DMS114 treated with DMSO at 0.1 percent for 48 hours (cell line): ENCODE data around the gene DRC1.

ENCODE experiments used
- DNase-seq: peaks from one replicate; lab custom pipeline; 2025; ENCODE audit not compliant: unreplicated experiment; lab: John Stamatoyannopoulos, UW

Gene DRC1

DNA sequence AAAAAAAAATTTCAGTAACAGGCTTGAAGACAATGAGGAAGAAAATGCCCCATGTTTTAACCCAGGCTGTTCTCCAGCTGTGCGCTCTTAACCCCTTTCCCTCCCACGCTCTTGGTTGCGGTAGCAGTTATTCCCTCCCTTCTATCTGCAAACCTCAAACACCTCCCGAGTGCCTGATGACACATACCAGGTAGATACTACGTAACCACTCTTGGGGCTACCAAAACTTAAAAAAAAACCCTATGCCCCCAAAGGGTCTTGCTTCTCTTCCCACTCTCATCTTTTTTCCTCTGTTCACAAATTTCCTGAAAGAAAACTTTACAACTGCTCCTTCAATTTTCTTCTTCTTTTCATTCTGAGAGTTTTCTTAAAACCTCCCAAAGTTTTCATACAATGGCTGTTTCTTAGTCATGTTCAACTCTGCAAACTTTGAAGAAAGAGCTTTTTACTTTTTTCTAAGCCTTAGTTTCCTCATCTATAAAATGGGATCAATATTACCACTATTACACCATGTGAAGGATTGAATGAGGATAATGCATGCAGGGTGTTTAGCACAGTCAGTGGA, 4.9 kb upstream of the DRC1 start:
- DNase-seq, result no peak

DNA sequence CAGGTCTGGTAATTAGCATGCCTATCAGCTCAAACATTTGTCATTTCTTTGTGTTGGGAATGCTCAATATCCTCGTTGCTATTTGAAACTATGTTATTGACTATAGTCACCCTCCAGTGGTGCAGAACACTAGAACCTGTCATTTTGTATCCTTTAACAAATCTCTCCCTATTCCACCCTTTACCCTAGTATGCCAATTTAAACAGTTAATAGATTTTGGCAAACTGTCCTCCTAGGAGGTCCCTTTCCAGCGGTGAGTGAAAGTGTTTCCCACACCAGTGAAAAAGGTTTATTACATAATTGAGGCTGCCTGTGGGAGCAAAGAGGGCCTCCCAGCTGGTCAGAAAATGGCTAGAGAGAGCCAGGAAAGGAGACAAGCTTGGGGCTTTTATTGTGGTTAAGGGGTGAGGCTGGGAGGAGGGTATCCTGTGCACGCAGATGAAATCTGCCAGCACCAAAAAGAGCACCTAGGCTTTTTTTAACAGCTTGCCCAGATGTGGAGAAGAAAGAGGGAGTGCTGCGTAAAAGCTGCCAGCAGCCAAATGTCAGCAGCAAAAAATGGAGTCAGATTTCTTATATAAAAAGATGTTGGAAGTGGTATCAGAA, 1.8 kb upstream of the DRC1 start:
- DNase-seq, result no peak

DNA sequence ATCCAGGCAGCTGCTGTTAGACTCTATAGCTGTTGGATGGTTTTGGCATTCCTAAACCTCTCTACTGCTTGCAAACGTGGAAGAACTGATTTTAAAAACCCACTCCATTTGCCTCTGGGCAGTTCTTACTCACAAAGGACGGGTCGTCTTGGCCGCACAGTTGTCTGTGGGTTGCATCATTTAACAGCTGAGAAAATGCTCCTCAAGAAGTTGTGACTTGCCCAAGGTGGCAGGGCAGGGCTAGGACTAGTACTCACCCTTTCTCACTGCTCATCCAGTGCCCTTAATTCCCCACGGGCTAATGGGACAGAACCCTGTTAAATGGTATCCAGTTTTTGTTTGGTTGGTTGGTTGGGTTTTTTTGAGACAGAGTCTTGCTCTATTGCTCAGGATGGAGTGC, 997 bp upstream of the DRC1 start:
- no peak for DNase-seq

DNA sequence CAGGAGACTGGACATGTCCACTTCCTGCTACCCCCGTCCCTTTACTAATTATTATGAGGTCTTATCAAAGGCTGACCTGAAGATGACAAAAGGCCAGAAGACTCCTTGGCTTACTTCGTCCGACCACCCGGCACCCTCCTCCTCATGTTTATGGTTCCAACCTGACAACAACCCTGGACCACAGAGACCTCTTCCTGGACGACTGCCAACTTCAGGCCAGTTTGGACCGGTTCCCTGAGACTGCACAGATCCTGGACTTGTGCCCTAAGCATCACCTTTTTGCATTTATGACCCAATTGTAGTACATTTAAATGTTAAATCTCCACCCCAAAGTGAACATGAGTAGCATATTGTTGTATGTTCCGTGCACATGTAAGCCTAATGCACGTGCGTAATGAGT, 5.8 kb downstream of the DRC1 start:
- DNase-seq, result no peak

DNA sequence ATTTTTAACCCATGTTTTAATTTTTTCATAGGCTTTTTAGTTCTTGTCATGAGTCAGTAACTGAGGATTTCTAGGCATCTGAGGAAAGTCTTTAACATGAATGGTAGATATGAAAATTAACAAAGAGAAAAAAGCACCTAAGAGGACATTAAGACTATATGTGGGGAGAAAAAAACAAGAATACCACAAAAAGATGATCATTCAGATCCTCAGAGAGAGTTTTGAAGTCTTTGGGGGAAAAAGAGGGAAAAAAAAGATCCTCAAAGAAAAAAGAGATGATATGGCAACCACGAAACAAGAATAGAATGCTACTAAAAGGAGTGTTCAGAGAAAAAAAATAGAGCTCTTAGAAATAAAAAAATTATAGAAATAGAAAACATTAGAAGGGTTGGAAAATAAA, 8.1 kb downstream of the DRC1 start:
- DNase-seq, result no peak

GRCh38 chr2:26410764-26411243, 9.1 kb downstream of the DRC1 start:
- DNase-seq, result no peak

DNA sequence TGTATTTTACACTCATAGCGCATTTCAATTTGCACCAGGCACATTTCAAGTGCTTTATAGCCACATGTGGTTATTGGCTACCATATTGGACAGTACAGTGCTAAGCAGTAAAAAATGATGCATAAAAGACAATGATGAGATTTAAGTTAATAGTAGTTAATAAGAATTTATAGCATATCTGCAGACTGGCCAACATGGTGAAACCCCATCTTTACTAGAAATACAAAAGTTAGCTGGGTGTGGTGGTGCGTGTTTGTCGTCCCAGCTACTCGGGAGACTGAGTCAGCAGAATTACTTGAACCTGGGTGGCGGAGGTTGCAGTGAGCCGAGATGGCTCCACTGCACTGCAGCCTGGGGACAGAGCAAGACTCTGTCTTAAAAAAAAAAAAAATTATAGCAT, 9.7 kb downstream of the DRC1 start:
- no peak for DNase-seq

- no peak for DNase-seq
Observed at GRCh38 chr2:26412091-26412673, 10.5 kb downstream of the DRC1 start.

GRCh38 chr2:26414311-26414710, 12.6 kb downstream of the DRC1 start:
- DNase-seq, result no peak

DNA sequence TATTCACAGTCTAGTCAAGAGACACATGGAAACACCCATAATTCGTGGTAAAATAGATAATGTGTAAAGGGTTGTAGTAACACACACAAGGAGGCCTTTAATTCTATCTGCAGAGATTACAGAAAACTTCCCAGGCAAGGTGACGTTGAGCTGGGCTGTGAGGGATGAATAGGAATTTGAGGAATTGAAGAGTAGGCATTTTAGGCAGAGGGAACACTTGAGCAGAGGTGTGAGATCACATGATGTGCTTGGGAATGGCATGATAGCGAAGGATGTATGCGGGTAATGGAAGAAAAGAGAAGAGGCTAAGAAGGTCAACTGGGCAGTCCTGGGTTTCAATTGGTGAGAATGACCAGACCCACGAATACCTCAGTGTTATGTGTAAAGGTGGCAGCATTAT, 20.2 kb downstream of the DRC1 start:
- no peak for DNase-seq

- DNase-seq, result no peak
Observed at GRCh38 chr2:26422947-26423629, 21.4 kb downstream of the DRC1 start.

GRCh38 chr2:26423750-26424149, 22.0 kb downstream of the DRC1 start:
- DNase-seq, result no peak

DNA sequence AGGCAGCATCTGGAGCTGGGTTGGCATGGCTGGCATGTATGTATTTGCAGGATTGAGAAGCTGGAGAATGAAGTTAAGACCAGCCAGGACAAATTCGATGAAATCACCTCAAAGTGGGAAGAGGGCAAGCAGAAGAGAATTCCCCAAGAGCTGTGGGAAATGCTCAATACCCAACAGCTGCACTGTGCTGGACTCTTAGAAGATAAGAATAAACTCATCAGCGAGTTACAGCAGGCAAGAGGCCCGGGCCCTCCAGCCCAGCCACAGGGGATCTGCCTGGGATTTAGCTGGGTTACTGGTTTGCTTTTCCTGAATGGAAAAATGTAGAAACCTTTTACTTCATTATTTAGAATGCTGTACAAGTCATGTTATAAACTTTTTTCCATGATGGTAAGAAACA, 22.5 kb downstream of the DRC1 start:
- no peak for DNase-seq

DNA sequence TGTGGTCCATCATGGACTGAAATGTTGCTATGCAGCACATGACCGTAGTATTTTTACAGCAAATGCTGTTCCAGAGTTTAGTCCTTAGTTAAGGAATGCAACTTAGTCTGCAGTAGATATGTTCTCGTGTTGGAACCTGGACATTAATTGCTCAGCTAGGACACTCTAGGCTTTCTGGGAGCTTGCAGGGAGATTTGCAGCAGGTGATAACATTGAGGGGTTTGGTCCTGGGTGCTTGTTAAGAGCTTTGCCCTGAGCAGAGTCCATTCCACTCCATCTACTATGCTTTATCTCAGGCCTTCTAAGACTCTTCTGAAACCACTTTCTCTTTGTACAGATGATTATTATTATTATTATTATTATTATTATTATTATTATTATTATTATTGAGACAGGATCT, 27.1 kb downstream of the DRC1 start:
- no peak for DNase-seq

DNA sequence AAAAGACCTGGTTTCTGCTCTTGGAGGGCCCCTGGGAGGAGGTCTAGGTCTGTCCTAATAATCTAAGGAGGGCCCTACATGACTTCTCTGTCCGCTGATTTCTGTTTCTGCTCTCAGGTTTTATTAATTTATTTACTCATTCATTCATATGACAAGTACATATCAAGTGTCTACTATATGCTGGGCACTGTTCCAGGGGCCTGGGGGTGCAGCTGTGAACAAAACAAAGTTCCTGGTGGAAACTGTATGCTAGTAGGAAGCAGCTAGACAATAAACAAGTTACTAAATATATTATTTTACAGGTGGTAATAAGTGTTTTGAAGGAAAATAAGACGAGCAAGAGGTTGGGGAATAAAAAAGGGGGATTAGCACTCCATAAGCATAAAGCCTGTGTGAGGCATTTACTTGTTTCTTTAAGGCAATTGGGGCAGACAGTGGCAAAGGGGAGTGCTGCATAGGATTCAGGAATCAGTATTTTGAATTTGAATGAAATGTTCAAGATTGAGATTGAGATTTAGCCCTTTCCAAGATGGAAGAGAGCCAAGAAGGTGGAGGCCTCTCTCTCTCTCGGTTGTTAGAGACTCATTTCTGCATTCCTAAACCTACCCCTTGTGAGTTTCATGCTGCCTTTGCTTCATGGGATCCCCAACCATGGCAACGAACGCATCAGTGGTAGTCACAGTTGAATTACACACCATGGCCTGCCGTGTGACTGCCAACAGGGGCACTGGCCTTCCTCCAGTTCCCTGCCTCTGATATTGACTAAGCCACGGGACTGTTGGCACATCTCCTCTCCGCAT, 28.3 kb downstream of the DRC1 start:
- no peak for DNase-seq

DNA sequence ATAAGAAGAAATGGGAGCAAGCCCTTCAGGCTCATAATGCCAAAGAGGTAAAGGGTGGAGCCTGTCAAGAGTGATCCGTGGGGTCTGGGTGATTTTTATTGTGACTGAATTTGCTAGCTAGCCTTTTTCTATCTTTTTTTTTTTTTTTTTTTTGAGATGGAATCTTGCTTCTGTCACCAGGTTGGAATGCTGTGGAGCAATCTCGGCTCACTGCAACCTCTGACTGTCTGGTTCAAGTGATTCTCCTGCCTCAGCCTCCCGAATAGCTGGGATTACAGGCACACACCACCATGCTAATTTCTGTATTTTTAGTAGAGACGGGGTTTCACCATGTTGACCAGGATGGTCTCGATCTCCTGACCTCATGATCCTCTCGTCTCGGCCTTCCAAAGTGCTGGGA, 29.1 kb downstream of the DRC1 start:
- no peak for DNase-seq

DNA sequence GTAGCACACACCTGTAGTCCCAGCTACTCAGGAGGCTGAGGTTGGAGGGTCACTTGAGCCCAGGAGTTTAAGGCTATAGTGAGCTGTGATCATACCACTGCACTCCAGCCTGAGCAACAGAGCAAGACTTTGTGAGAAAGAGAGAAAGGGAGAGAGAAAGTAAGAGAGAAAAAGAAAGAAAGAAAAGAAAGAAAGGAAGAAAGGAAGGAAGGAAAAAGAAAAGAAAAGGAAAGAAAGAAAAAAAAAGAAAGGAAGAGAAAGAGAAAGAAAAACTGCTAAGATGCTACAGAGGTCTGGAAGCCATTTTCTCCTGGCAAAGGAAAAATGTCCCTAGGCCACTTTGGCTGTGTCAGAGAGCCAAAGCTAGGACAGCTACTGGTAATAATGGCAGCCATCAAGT, 30.6 kb downstream of the DRC1 start:
- DNase-seq, result no peak

DNA sequence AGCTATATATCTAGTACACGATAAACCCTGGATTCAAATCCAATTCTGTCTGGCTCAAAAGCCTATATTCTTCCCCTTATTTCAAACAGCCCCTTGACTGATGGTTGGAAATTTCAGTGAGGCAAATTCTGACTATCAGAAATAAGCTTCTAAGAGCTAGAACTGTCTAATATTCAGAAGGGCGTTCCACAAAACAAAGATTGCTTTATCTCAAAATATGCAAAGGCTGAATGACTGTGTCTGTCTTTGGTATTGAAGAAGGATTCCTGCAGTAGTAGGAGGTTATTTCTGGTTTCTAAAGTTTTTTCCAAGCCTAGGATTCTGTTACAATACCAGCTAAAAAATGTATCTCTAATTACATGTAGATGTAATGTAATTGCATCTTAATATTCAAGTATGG, 31.1 kb downstream of the DRC1 start:
- no peak for DNase-seq

- DNase-seq, result no peak
Observed at GRCh38 chr2:26435106-26435505, 33.4 kb downstream of the DRC1 start.

DNA sequence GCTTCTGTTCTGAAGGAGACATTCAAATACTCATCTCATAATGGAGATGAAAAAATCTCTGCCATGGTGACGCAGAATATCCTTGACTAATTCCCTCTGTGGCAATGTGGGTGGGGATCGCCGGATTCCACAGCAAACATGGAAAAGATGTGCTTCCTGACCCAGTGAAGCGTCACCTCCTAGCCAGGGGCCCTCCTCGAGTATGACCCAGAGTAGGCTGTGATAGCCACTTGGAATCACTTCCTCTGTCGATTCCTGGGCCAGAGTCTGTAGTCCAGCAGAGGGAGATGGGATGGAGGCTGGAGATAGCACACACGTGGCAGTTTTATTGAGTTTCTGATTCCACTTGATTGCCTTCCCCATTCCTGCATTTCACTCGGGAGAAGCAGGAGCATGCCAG, 36.8 kb downstream of the DRC1 start:
- no peak for DNase-seq

DNA sequence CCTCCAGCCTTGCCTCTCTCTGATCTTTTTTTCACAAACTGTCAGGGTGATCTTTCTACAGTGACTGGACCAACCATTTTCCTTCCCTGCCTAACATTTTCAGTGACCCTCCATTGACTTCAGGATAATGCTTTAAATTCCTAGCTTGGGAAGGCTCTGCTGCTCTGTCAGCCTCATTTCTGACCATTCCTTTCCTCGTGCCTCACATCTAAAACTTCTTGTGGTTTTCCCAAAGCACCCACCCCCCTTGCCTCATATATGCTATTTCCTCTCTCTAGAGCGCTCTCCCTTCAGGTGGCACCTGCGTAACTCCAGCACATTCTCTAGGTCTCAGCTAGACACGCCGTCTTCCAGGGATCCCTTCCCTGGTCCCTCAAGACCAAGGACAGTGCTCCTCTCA, 37.2 kb downstream of the DRC1 start:
- no peak for DNase-seq

DNA sequence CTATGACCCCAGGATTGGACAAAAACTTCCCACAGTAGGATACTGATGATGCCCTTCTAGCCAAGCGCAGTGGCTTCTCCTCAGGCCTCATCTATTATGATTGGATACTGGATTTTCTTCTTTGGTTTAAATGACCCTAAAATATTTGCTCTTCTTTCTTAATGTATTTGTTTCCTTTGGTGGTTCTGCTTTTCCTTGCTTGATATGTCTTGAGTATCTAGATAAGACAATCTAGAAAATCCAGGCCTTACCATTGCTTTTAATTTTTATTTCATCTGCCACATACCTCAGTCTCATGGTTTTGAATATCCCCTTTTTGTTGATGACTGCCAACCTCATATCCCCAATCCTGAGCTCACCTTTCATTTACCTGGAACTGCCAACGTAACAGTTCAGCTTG, 40.6 kb downstream of the DRC1 start:
- DNase-seq, result no peak
